ENCODE data around the gene ZBTB8B.
A peak's percentile ranks its signal among the peaks of the same experiment; 100 is the strongest.
"Not testable (repeated sequence)": the region's sequence is repeated elsewhere in the genome, so short reads cannot be mapped to it uniquely, and the experiment has no call there.

Gene ZBTB8B

DNA sequence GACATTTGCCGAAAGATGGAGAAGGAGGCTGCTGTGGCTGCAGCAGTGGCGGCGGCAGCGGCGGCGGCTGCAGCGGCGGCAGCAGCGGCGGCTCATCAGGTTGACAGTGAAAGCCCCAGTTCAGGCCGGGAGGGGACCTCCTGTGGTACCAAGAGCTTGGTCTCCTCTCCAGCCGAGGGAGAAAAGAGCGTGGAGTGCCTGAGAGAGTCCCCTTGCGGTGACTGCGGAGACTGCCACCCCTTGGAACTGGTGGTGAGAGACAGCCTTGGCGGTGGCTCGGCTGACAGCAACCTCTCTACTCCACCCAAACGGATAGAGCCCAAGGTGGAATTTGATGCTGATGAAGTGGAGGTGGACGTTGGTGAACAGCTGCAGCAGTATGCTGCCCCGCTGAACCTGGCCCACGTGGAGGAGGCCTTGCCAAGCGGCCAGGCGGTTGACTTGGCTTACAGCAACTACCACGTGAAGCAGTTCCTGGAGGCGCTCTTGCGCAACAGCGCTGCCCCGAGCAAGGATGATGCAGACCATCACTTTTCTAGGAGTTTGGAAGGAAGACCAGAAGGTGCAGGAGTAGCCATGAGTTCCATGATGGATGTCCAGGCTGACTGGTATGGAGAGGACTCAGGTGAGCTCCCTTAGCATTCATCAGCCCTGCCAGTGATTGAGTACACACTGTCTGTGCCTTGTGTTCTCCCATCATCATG is 6.3 kb downstream of the ZBTB8B start:
- DNase-seq: peak; percentile 11

GRCh38 chr1:32471695-32472362 is 7.0 kb downstream of the ZBTB8B start:
- no peak for DNase-seq

- not testable (repeated sequence) for DNase-seq
These were observed 8.1 kb downstream of the ZBTB8B start for GRCh38 chr1:32472966-32473365.

GRCh38 chr1:32474954-32475353 is 10.1 kb downstream of the ZBTB8B start:
- DNase-seq: no peak

DNA sequence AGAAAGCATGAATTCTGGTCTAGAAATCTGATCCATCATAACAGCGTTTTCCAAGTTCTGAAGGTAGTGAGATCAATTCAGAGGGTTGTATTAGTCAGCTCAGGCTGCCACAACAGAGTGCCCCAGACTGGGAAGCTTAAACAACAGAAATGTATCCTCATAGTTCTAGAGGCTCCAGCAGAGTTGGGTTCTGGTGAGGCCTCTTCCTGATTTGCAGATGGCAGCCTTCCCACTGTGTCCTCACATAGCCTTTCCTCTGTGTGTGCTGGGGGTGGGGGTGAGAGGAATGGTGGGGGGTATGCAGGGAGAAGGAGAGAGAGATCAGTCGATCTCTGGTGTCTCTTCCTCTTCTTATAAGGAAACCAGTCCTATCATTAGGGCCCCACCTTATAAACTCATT is 15.1 kb downstream of the ZBTB8B start:
- no peak for DNase-seq

GRCh38 chr1:32480761-32481160 is 15.9 kb downstream of the ZBTB8B start:
- no peak for DNase-seq

- not testable (repeated sequence) for DNase-seq
These were observed 16.9 kb downstream of the ZBTB8B start for GRCh38 chr1:32481788-32482187.

DNA sequence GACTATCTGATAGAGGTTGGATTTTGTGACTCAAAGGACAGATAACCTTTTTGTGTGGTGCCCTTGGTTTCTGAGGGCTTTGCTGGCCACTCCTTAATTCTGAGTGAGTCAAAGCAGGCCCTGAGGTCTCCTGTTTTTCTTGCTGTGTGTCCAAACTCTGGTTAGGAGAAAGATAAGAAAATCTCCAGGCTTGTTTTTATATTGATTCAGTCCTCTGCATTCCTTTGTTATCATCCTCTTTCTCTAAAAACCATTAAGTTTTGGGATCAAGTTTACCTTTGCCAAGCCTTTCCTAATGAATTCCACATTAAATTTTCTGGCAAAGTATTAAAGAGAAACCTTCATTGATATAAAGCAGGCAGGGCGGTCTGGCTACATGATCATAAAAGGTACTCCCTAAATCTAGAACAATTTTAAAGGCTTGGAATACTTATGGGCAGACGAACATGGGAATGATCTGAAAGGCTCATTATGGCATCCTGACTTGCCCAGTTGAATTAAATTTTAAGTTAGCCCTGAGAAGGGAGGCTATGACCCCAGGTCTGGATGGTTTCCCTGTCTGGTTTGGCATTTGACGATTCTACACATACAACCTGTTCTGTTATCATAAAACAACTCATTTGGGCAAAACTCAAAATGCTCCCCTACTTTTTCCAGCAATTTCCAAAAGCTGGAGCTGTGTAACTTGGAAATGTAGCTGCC is 20.8 kb downstream of the ZBTB8B start:
- DNase-seq: no peak

- DNase-seq: no peak
These were observed 21.7 kb downstream of the ZBTB8B start for GRCh38 chr1:32486463-32487113.

DNA sequence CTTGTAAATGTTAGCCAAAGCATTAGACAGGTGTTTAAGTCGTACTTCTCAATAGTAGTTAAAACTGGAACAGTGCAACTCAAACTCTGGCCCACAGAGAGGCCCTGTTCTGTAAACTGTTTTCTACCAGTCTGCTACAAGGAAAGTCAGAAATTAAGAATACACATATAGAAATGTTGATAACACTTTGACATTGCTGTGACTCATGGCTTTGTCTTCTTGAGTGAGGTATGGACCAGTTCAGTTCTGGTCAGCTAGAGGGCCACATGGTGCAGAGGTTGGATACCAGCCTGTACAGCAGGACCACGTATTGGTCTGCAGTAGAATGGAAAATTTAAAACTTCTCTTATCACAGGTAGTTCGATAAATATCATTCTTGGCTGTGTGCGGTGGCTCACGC is 22.3 kb downstream of the ZBTB8B start:
- no peak for DNase-seq

- no peak for DNase-seq
These were observed 25.0 kb downstream of the ZBTB8B start for GRCh38 chr1:32489774-32490454.

DNA sequence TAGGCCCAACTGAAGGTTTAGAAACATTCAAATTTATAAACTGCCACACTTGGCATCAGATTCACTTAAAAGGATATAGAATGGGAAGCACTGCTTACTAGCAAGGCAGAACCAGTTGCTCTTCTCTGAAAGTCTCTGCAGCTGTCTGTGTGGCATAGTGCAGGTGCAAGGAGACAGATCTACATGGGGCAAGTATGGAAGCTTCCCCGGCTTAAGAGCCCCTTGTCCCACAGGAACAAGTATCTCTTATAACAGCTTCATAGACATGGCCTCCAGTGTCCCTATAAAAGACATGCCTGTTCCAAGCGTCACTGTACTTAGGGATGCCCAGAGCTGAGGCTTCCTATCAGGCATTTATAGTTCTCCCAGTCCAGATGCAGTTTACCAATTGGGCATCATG is 26.5 kb downstream of the ZBTB8B start:
- DNase-seq: no peak

DNA sequence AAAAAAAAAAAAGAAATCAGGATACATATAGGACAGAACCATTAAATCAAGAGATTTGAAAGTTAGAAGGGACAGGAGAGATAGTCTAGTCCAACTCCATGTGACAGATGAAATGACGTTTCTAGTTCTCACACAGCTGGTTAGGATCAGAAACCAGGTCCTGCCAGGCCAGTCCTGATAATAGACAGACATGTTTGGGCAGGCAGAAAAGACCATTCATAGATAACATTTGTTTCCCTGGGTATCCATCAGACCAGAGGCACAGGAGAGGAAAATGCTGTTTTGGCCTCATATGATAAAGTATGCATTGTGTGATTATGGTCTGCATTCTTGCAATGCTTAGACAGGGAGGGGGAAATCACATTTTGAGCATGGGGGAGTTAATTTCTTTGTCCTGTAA is 29.3 kb downstream of the ZBTB8B start:
- DNase-seq: no peak

DNA sequence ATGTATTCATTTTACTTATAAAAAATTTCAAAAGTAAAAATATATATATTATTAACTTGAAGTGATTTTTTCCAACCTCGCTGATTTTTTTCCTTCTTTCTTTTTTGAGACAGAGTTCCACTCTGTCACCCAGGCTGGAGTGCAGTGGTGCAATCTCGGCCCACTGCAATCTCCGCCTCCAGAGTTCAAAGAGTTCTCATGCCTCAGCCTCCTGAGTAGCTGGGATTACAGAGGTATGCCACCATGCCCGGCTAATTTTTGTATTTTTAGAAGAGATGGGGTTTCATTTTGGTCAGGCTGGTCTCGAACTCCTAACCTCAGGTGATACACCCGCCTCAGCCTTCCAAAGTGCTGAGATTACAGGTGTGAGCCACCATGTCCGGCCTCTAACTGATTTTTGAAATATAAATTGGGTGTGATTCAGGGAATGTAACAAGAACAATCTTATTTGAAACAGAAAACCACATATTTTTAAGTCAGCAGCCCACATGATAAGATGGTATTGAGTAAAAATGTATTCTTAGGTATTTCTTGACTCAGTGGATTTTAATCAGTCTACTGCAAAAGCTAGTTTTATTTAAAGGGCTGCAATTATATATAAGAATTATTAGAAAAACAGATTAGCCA is 30.0 kb downstream of the ZBTB8B start:
- DNase-seq: no peak

GRCh38 chr1:32496127-32496526 is 31.3 kb downstream of the ZBTB8B start:
- no peak for DNase-seq

- DNase-seq: no peak
These were observed 33.9 kb downstream of the ZBTB8B start for GRCh38 chr1:32498751-32499150.

GRCh38 chr1:32500387-32501209 is 35.7 kb downstream of the ZBTB8B start:
- peak; percentile 71 for DNase-seq

GRCh38 chr1:32501865-32502264 is 37.0 kb downstream of the ZBTB8B start:
- peak; percentile 10 for DNase-seq

DNA sequence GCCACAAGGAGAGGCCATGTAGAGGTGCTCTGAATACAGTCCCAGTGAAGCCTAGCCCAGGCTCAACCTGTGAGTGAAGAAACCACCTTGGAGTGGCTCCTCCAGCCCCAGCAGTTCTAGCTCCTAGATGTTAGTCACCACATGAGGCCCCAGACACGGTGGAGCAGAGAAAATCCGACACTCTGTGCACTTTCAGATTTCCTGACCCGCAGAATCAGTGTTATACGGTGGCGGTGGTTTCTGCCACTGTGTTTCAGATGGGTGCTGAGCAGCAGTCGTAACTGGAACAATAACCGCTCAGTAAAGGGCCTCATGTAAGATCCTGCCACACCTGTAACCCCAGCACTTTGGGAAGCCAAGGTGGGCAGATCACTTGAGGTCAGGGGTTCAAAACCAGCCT is 38.3 kb downstream of the ZBTB8B start:
- DNase-seq: no peak

DNA sequence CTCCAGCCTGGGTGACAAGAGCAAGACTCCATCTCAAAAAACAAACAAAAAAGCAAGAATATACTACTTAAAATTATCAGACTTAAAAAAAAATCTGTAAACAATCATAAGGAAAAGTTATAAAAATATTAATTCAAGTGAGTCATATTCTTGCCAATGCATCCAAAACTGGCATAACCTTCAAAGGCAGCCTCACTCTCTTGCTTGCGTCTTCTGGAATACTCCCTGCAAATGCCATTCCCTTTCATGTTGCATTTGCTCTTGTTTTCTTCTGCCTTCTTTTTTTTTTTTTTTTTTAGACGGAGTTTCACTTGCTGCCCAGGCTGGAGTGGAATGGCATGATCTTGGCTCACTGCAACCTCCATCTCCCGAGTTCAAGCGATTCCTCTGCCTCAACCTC is 42.1 kb downstream of the ZBTB8B start:
- DNase-seq: no peak

- DNase-seq: no peak
These were observed 43.9 kb downstream of the ZBTB8B start for GRCh38 chr1:32508761-32509160.

GRCh38 chr1:32509939-32510338 is 45.1 kb downstream of the ZBTB8B start:
- no peak for DNase-seq
